HG03095 (cell line): ENCODE measurements around the gene RNF175.
A peak's percentile ranks its signal among the peaks of the same experiment; 100 is the strongest.
"Not testable (repeated sequence)": the region's sequence is repeated elsewhere in the genome, so short reads cannot be mapped to it uniquely, and the experiment has no call there.

Experiments
- ATAC-seq: cut with Tn5 transposase; IDR thresholded peaks from one replicate; pipeline ENCODE4 v1.9.1; 2021; ENCODE audit warnings: moderate library complexity; ENCODE audit not compliant: unreplicated experiment

The RNF175 gene

GRCh38 chr4:153684971-153685371 lies 74.9 kb downstream of the RNF175 start:
- ATAC-seq: no peak

- peak; percentile 90 for ATAC-seq
Measured at GRCh38 chr4:153684182-153684970, 75.4 kb downstream of the RNF175 start, which contains the start of gene TLR2. TSS of gene TLR2 (plus strand) at chr4:153684280. CDS start at chr4:153702908, 18,628 bp downstream.

- no peak for ATAC-seq
Measured at GRCh38 chr4:153683763-153684181, 76.1 kb downstream of the RNF175 start.

- no peak for ATAC-seq
Measured at GRCh38 chr4:153679486-153679885, 80.3 kb downstream of the RNF175 start.

GRCh38 chr4:153676984-153677383 lies 82.8 kb downstream of the RNF175 start:
- ATAC-seq: no peak

- no peak for ATAC-seq
Measured at GRCh38 chr4:153676486-153676885, 83.3 kb downstream of the RNF175 start.

GRCh38 chr4:153669838-153670237 lies 90.0 kb downstream of the RNF175 start:
- ATAC-seq: no peak

GRCh38 chr4:153668647-153669046 lies 91.2 kb downstream of the RNF175 start:
- ATAC-seq: no peak

- not testable (repeated sequence) for ATAC-seq
Measured at GRCh38 chr4:153666505-153666904, 93.3 kb downstream of the RNF175 start.

GRCh38 chr4:153663667-153664066 lies 96.2 kb downstream of the RNF175 start:
- no peak for ATAC-seq

- ATAC-seq: no peak
Measured at GRCh38 chr4:153661908-153662307, 97.9 kb downstream of the RNF175 start.

GRCh38 chr4:153661215-153661822 lies 98.5 kb downstream of the RNF175 start:
- ATAC-seq: no peak
